GM12878 (cell line): ENCODE results near the gene GOSR2. TPM values are rescaled to one million over a fixed set of nuclear protein-coding genes. Genes with fewer than 3 reads are reported as not detected.

ENCODE experiments used
- ATAC-seq: fragments of 200-7000 bp; cut with Tn5 transposase; 3 replicates; pipeline ENCODE4 v1.9.1; 2020; ENCODE audit warnings: mild to moderate bottlenecking, moderate library complexity
- BruUV-seq: library from RNA; stranded (reverse); fragments of 400-500 nt; replicated peaks from 2 replicates; lab custom pipeline; 2021; lab: Mats Ljungman, UMichigan
- CTCF ChIA-PET: fragments of 300-600 bp; sonication (Branson Sonifier 250); formaldehyde crosslinking; extraction: SDS; loops from one replicate; lab custom pipeline; 2021; ENCODE audit warnings: inconsistent platforms; lab: Yijun Ruan, JAX
- POLR2A ChIA-PET: fragments of 350-600 bp; formaldehyde crosslinking; extraction: SDS; loops from one replicate; lab custom pipeline; 2021; ENCODE audit warnings: inconsistent platforms; lab: Charles Lee
- RAD21 ChIA-PET: fragments of 300-600 bp; sonication (Branson Sonifier 250); formaldehyde crosslinking; loops from one replicate; lab custom pipeline; 2023; ENCODE audit warnings: antibody characterized with exemption; ENCODE audit not compliant: unreplicated experiment; lab: Charles Lee
- SMC1A ChIA-PET: fragments of 300-600 bp; sonication (Branson Sonifier 250); formaldehyde crosslinking; loops from one replicate; lab custom pipeline; 2023; ENCODE audit not compliant: unreplicated experiment, uncharacterized antibody; lab: Charles Lee
- DNase-seq: peaks from one replicate; pipeline ENCODE4 v3.0.0-alpha.2; 2011; ENCODE audit warnings: low read depth, low spot score
- FAIRE-seq: peaks from 3 replicates; lab custom pipeline; 2011; peaks lifted over from hg19 to GRCh38; lab: Jason Lieb, UNC
- H2AFZ ChIP-seq: 2 replicates; pipeline ENCODE4 v1.6.0; 2011; ENCODE audit warnings: low read depth, low read length, control low read depth; ENCODE audit not compliant: control insufficient read depth
- H3K27ac ChIP-seq: 2 replicates; pipeline ENCODE4 v1.5.1; 2011; ENCODE audit warnings: control low read depth; ENCODE audit not compliant: control insufficient read depth, insufficient read depth
- H3K27me3 ChIP-seq, 2 experiments: replicated peaks in 1 of 2; 2 replicates each; pipeline versions ENCODE4 v1.6.0 to v1.6.1; 2011; ENCODE audit warnings: low read length in 1 of 2; ENCODE audit not compliant: control insufficient read depth in 2 of 2, insufficient read depth in 2 of 2
- H3K36me3 ChIP-seq, 2 experiments: 2 replicates each; pipeline ENCODE4 v1.5.1; 2011; ENCODE audit warnings: low read length in 1 of 2; ENCODE audit not compliant: control insufficient read depth in 2 of 2, insufficient read depth in 2 of 2
- H3K4me1 ChIP-seq: 2 replicates; pipeline ENCODE4 v1.6.1; 2011; ENCODE audit warnings: mild to moderate bottlenecking, low read length, moderate library complexity, mixed read lengths; ENCODE audit not compliant: control insufficient read depth, insufficient read depth
- H3K4me2 ChIP-seq: 2 replicates; pipeline ENCODE4 v1.6.0; 2011; ENCODE audit warnings: control low read depth; ENCODE audit not compliant: control insufficient read depth, insufficient read depth
- H3K4me3 ChIP-seq: fragments of 200-600 bp; sonication (generic); 2 replicates; pipeline ENCODE4 v1.5.1; 2016
- H3K79me2 ChIP-seq: 2 replicates; pipeline ENCODE4 v1.6.0; 2011; ENCODE audit warnings: low read length; ENCODE audit not compliant: control insufficient read depth, insufficient read depth
- H3K9ac ChIP-seq: 2 replicates; pipeline ENCODE4 v1.8.0; 2011; ENCODE audit warnings: low read length, control low read depth, mixed read lengths; ENCODE audit not compliant: control insufficient read depth, insufficient read depth
- H3K9me3 ChIP-seq: replicated peaks from 3 replicates; pipeline ENCODE4 v1.5.1; 2011; ENCODE audit warnings: mild to moderate bottlenecking, low read length; ENCODE audit not compliant: control insufficient read depth, insufficient read depth
- H4K20me1 ChIP-seq: 2 replicates; pipeline ENCODE4 v1.6.0; 2011; ENCODE audit not compliant: control insufficient read depth, insufficient read depth
- CUX1 ChIP-seq: IDR thresholded peaks from 2 replicates; pipeline ENCODE4 v1.6.1; 2012; ENCODE audit warnings: improper control_type of control experiment, low read depth, low read length; ENCODE audit not compliant: insufficient replicate concordance
- IKZF2 ChIP-seq, 2 experiments: fragments of 450-650 bp; IDR thresholded peaks; 2 replicates each; pipeline ENCODE4 v1.6.1; 2017; ENCODE audit warnings: mild to moderate bottlenecking in 2 of 2, moderate library complexity in 2 of 2
- IRF4 ChIP-seq: IDR thresholded peaks from 2 replicates; pipeline ENCODE4 v1.6.1; 2011; ENCODE audit warnings: low read depth, low read length
- NFIC ChIP-seq: IDR thresholded peaks from 2 replicates; pipeline ENCODE4 v1.6.1; 2012; ENCODE audit warnings: low read depth, mild to moderate bottlenecking, inconsistent platforms, low read length, moderate library complexity
- POLR2A ChIP-seq: IDR thresholded peaks from 2 replicates; pipeline ENCODE4 v1.6.1; 2011; ENCODE audit warnings: low read depth, mild to moderate bottlenecking, low read length
- SMAD5 ChIP-seq: IDR thresholded peaks from 2 replicates; pipeline ENCODE4 v1.6.1; 2016; ENCODE audit warnings: antibody characterized with exemption, low read depth
- SMC3 ChIP-seq: IDR thresholded peaks from 2 replicates; pipeline ENCODE4 v1.6.1; 2011; ENCODE audit warnings: low read length, improper control_type of control experiment, borderline replicate concordance
- ZNF207 ChIP-seq: fragments of 450-650 bp; IDR thresholded peaks from 2 replicates; pipeline ENCODE4 v1.6.1; 2014; ENCODE audit warnings: antibody characterized with exemption, mild to moderate bottlenecking, borderline replicate concordance
- WGBS: methylation state at CpG from one replicate; pipeline ENCODE4 v1.1.6; 2016; ENCODE audit warnings: low lambda C conversion rate; ENCODE audit not compliant: insufficient replicate concordance, insufficient coverage; ENCODE audit errors: missing lambda C conversion rate; 5-methylcytosine and 5-hydroxymethylcytosine counted together
- in situ Hi-C: fragments of 300-500 bp; cut with MboI; formaldehyde crosslinking; loops from 9 replicates; pipeline ENCODE4 v1.14.3; 2018; ENCODE audit warnings: mixed read lengths
- intact Hi-C: fragments of 100-400 bp; cut with micrococcal nuclease; formaldehyde crosslinking; loops from one replicate; pipeline ENCODE4 v1.14.2; 2022; ENCODE audit not compliant: unreplicated experiment
- polyA plus RNA-seq, 11 experiments: library from polyadenylated mRNA; depleted of rRNA in 4 of 11; unstranded in 6 of 11; stranded (reverse) in 5 of 11; fragments of >200 nt; fragmentation: Nextera tagmentation in 4 of 11; fragmentation: Illumina TruSeq in 1 of 11; extraction: Ambion mirVana in 4 of 11; extraction: Trizol in 1 of 11; gene quantifications; 1 replicate in 1 of 11; 2 replicates in 10 of 11; pipeline versions ENCODE4 v1.2.1 to v1.2.3, GENCODE V29; 2011 to 2016; ENCODE audit warnings: inconsistent platforms in 2 of 11, missing spikeins in 2 of 11, low read depth in 1 of 11
- total RNA-seq, 4 experiments: library from RNA; depleted of rRNA in 3 of 4; stranded (reverse); fragments of >200 nt in 3 of 4; fragmentation: Illumina TruSeq in 1 of 4; extraction: Trizol in 1 of 4; gene quantifications; 2 replicates each; pipeline versions ENCODE4 v1.2.1 to v1.2.3, GENCODE V29; 2013 to 2021
- TF ChIP-seq, protein P1 (sequence below): fragments of 450-650 bp; IDR thresholded peaks from 2 replicates; pipeline ENCODE4 v1.6.1; 2017; ENCODE audit warnings: mild to moderate bottlenecking, low read depth, inconsistent platforms; ENCODE audit not compliant: poor library complexity, severe bottlenecking
- TF ChIP-seq, protein P2 (sequence below): IDR thresholded peaks from 2 replicates; pipeline ENCODE4 v1.6.1; 2011; ENCODE audit warnings: mild to moderate bottlenecking, low read depth, low read length, moderate library complexity; ENCODE audit not compliant: insufficient replicate concordance
- TF ChIP-seq, protein P3 (sequence below): fragments of 450-650 bp; IDR thresholded peaks from 2 replicates; pipeline ENCODE4 v1.6.1; 2017; ENCODE audit warnings: mild to moderate bottlenecking, moderate library complexity

Gene GOSR2
- total and polyA plus RNA-seq, 10 of the 15 experiments (the other 5 are each of a cell fraction or from before 2014, with no cell fraction given), result 30.1 to 64.5 (median 47.0) TPM

DNA sequence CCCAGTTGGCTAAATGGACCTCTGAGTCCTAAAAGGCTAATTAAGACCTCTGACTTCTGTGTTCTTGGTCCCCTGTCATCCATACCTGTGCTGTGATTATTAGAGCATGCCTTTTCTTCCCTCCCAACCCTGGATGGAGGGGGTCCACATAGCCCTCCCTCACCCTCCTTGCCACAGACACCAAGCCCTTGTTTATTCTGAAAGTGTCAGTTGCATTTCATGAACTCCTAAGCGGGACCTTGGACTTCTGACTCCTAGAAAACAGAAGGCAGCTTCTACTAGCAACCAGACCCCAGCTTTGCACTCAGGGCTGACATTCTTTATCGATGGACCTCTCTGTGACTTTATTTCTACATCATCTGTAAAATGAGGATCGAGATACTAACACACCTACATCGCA is 33.4 kb upstream of the GOSR2 start:
- DNase-seq (no peak), FAIRE-seq (no peak), ATAC-seq (no peak)
- no TSS peak for BruUV-seq
- Histone ChIP-seq H3K79me2 (no peaks in the 10 kb centered on the region), H3K4me3 (no peak overlapping the region), H3K9ac (no peak overlapping the region), H3K9me3 (no peaks in the 10 kb centered on the region), H3K27me3 (peaks cover 2 to 3% of the 10 kb centered on the region in 2 experiments; a peak in 3 of 4 replicates), H4K20me1 (peaks cover 3% of the 10 kb centered on the region; the same call in 1 of the 2 replicates), H3K36me3 (no peaks in the 10 kb centered on the region), H3K27ac (no peak overlapping the region), H3K4me2 (no peak overlapping the region), H2AFZ (no peak overlapping the region), H3K4me1 (no peaks in the 10 kb centered on the region)
- CTCF ChIA-PET, result no interaction called here
- POLR2A ChIA-PET, result no interaction called here
- SMC1A ChIA-PET, result no interaction called here
- RAD21 ChIA-PET, result no interaction called here
- WGBS, result 35% methylated on average over 4 of the region's 4 CpGs
- in situ Hi-C loops, result no loop called here
- intact Hi-C loops, result no loop called here
- TF ChIP-seq, protein P1, sequence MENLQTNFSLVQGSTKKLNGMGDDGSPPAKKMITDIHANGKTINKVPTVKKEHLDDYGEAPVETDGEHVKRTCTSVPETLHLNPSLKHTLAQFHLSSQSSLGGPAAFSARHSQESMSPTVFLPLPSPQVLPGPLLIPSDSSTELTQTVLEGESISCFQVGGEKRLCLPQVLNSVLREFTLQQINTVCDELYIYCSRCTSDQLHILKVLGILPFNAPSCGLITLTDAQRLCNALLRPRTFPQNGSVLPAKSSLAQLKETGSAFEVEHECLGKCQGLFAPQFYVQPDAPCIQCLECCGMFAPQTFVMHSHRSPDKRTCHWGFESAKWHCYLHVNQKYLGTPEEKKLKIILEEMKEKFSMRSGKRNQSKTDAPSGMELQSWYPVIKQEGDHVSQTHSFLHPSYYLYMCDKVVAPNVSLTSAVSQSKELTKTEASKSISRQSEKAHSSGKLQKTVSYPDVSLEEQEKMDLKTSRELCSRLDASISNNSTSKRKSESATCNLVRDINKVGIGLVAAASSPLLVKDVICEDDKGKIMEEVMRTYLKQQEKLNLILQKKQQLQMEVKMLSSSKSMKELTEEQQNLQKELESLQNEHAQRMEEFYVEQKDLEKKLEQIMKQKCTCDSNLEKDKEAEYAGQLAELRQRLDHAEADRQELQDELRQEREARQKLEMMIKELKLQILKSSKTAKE, result no peak
- TF ChIP-seq SMAD5, result no peak
- TF ChIP-seq SMC3, result no peak
- TF ChIP-seq ZNF207, result no peak
- no peak for TF ChIP-seq IRF4
- TF ChIP-seq NFIC, result no peak
- TF ChIP-seq CUX1, result no peak
- no peak for TF ChIP-seq IKZF2 (IDR thresholded peaks at IDR 0.05)
- TF ChIP-seq, protein P2, sequence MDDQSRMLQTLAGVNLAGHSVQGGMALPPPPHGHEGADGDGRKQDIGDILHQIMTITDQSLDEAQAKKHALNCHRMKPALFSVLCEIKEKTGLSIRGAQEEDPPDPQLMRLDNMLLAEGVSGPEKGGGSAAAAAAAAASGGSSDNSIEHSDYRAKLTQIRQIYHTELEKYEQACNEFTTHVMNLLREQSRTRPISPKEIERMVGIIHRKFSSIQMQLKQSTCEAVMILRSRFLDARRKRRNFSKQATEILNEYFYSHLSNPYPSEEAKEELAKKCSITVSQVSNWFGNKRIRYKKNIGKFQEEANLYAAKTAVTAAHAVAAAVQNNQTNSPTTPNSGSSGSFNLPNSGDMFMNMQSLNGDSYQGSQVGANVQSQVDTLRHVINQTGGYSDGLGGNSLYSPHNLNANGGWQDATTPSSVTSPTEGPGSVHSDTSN, result no peak
- no peak for TF ChIP-seq POLR2A
- TF ChIP-seq, protein P3, sequence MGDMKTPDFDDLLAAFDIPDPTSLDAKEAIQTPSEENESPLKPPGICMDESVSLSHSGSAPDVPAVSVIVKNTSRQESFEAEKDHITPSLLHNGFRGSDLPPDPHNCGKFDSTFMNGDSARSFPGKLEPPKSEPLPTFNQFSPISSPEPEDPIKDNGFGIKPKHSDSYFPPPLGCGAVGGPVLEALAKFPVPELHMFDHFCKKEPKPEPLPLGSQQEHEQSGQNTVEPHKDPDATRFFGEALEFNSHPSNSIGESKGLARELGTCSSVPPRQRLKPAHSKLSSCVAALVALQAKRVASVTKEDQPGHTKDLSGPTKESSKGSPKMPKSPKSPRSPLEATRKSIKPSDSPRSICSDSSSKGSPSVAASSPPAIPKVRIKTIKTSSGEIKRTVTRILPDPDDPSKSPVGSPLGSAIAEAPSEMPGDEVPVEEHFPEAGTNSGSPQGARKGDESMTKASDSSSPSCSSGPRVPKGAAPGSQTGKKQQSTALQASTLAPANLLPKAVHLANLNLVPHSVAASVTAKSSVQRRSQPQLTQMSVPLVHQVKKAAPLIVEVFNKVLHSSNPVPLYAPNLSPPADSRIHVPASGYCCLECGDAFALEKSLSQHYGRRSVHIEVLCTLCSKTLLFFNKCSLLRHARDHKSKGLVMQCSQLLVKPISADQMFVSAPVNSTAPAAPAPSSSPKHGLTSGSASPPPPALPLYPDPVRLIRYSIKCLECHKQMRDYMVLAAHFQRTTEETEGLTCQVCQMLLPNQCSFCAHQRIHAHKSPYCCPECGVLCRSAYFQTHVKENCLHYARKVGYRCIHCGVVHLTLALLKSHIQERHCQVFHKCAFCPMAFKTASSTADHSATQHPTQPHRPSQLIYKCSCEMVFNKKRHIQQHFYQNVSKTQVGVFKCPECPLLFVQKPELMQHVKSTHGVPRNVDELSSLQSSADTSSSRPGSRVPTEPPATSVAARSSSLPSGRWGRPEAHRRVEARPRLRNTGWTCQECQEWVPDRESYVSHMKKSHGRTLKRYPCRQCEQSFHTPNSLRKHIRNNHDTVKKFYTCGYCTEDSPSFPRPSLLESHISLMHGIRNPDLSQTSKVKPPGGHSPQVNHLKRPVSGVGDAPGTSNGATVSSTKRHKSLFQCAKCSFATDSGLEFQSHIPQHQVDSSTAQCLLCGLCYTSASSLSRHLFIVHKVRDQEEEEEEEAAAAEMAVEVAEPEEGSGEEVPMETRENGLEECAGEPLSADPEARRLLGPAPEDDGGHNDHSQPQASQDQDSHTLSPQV, result no peak
